Colon (tissue), 2 donors: ENCODE measurements around the gene PCSK1.
"Not testable (repeated sequence)": the region's sequence is repeated elsewhere in the genome, so short reads cannot be mapped to it uniquely, and the experiment has no call there.

ENCODE experiments used
- FAIRE-seq: peaks from 2 replicates; lab custom pipeline; 2012; peaks lifted over from hg19 to GRCh38; lab: Jason Lieb, UNC
- donor health status: control.
- donor health status: control.

Gene PCSK1

DNA sequence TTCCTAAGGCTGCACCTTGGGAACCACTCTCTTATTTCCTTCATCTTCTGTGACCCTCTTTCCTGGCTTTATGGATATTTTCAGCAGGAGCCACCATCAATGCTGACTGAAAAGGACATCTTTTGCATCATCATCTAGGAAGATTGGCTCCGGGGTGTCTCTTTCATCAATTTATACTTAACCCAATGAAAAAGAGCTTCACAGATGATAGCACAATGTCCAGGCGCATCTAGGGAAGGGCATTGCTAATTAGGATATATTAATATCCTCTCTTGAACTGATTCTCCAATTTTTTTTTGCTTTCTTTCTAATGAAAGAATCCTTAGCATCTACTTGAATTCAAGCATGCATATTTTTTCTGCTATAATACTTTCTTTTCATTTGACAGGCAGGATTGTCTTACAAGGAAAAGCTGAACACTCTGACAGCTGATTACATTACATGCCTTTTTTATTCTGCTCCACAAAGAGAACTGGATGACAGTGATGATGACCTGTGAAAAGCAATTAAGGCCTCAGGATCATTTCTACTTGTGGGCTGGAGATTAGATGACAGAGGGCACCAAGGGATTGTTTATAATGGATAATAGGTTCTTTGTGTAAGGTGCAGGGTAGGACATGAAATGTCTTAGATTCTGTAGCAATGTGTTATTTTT is 60.2 kb downstream of the PCSK1 start:
- FAIRE-seq, result no peak

DNA sequence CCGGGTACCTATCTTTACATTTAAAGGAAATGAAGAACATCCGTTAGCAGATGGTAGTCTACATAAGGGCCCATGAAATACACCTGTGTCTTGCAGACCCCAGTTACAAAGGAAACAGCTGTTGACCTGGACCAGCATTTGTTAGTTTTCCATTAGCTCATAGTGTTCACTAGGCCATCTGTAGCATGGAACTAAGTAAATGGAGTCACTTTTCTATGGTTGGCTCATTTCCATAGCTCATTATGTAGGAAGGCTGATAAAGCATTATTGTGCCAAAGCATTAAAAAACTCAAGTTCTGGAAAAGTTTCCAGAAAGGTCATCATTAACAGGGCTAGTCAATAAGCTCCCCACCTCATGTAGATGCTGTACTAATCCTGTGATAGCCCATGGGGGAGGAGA is 62.1 kb downstream of the PCSK1 start:
- FAIRE-seq, result no peak

DNA sequence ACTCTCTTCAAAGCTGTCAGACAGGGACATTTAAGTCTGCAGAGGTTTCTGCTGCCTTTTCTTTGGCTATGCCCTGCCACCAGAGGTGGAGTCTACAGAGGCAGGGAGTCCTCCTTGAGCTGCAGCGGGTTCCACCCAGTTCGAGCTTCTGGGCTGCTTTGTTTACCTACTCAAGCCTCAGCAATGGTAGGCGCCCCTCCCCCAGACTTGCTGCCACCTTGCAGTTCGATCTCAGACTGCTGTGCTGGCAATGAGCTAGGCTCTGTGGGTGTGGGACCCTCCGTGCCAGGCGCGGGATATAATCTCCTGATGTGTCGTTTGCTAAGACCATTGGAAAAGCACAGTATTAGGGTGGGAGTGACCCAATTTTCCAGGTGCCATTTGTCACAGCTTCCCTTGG is 65.7 kb downstream of the PCSK1 start:
- not testable (repeated sequence) for FAIRE-seq

DNA sequence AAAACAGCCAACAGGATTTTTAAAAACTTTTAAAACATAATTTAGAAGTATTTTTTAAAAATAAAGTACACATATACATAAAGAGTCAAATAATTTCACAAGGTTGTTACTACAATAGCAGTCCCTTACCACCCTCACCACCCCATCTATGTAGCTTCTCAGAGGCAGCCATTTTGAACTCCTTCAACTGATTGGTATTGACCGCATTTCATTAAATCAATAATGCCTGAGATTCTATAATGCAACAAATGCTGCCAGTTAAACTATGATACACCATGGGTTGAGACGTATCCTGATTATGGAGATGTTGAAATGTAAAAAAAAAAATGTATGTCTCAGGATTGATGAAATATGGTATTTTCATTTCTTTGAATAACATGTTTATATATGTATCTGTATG is 78.8 kb downstream of the PCSK1 start:
- no peak for FAIRE-seq

DNA sequence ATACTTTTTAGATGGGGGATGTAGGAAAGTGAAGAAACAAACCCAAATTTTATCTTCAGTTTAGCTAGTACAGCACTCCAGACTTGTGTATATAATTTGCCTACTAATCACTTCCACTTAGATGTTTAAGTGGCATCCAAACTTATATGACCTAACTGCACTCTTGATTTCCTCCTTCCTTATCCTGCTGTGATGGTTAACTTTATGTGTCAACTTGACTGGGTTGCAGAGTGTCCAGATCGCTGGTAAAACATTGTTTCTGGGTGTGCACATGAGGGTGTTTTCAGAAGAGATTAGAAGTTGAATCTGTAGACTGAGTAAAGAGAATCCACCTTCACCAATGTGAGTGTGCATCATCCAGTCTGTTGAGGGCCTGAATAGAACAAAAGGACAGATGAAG is 79.8 kb downstream of the PCSK1 start:
- FAIRE-seq, result no peak

DNA sequence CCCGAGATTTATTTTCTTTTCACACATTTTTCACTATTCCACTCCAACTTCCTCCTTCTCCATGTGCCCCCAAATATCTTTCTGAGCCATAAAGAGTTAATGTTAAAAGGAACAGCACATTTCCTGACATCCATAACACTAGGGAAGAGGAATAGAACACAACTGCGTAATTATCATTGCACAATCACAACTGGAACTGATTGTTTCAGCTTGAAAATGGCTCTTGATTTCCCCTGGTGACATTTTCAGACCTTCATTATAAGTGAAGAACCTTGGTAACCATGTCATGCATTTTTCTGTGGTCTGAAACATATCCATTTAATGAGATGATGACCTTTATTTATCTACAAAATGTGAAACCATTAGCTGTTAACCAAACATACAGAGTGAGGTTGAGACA is 82.4 kb downstream of the PCSK1 start:
- no peak for FAIRE-seq

DNA sequence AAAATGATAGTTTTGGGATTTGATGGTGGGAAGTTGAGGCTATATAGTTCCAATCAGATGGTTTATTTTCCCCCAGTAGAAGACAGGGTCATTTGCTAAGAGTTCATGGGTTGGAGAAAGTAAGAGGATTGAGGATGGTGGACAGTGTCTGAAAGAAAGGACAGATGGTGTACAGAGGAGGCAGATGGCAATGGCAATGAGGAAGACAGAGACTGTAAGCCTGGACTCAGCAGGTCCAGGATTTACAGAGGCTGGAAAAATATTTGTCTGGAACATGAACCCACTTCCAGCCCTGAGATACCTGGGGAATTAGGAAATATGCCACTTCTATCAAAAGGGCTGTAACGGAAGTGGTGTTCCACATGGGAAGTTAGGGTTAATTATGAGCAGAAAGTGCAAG is 84.5 kb downstream of the PCSK1 start:
- no peak for FAIRE-seq

DNA sequence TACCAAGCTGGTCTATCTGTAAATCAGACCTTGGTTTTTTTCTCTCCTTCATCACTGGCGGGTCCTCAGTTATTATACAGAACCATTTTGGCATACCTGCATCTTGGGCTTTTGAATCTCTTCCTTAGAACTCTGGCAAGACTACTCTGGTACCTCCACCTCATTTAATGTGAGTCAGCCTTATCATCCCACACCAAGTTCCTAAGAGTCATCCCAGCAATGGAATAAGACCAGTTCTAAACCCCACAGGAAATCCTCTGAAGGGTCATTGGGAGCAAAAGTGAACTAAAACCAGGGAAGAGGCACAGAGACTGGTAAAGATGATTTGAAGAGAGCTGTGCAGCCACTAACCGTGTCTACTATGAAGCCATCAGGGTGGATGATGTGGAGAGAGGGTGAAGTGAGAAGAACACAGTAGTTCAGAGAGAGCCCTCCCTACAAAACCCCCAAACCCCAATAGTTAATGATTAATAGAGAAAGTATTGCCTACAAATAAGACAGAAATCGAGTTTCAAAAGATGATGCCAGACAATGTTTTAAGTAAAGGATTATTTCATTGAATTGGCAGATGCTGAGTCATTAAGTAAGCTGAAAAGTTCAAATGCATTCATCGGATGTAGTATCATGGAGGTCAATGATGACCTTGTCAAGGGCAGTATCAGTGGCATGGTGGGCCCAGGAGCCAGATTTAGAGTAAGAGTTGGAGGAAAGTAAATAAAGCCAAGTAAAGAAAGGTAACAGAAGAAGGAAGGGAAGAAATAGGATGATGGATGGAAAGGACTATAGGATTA is 85.4 kb downstream of the PCSK1 start:
- no peak for FAIRE-seq

DNA sequence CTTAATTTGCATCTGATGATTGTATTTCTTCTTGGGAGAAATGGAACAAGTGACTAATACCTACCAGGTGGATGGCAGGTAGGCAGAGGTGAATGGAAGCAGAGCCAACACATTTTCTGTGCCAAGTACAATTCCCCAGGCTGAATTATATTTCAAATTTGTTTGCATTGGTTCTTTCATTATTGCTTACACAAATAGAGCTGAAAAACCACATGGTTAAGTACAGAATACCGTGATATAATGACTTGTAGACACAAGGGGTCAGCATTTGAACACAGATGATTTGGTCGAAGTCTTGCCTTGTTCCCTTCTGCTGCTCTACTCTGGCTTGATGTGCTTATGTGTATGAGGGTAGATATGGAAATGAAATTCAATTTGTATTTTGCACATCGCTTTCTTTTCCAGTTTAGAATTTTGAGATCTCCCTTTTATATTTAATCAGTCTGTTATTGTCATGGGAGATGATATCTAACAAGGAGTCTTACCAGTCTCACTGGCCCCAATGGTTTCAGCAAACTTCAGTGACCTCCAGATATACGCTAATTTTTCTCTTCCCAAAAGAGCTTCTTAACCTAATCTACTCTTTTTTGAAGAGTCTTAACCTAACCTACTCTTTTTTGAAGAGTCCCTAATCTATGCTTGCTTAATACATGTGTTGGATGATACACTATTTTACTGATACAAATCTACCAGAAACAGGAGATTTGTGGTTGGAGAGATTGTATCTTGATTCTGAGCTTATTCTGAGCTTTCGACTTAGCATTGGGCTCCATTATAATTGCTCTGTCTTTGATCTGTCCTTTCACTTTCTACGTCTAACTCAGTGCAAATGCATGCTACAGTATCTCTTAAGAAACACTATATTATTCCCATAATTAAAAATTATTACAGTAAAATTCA is 88.1 kb downstream of the PCSK1 start:
- peak; percentile 51 for FAIRE-seq

DNA sequence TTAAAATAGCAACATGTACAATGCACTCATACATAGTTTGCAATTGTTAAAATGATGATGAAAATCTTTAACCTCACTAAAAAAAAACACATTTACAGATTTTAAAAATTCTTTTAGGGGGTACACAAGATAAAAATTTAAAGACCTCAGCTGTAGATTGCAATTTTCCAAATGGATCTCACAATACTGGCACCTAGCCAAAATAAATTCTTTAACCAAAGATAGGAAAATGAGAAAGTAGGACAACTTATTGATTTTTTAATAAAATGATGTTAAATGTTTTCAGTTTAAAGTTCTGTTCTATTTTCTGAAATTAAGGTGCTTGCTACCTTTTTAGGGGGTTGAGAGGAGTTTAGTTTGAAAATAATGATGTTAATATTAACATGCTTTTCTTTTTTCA is 90.0 kb downstream of the PCSK1 start:
- no peak for FAIRE-seq

DNA sequence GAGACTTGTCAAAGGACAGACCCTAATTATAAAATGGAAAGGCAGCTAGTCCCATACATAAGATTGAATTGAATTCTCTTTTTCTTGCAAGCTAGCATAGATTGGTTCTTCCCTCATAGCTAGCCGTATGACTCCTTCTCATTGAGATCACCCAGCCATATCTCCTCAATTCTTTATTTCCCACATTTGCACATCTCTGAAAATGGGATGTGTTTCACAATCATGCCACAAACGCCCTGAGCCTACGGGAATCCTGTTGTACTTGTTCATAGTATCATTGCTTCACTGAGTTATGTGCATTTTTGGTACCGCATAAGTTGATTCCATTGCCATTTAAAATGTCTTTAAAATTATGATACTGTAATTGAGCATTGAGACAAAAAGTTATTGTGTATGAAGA is 90.5 kb downstream of the PCSK1 start:
- no peak for FAIRE-seq
